C4-2B (cell line): ENCODE measurements around the gene WNT6.

ENCODE experiments used
- CTCF ChIP-seq: fragments of 450-650 bp; conservative IDR thresholded peaks from 2 replicates; pipeline ENCODE4 v1.5.1; 2017; ENCODE audit warnings: mild to moderate bottlenecking
- ZFX ChIP-seq: fragments of 450-650 bp; IDR thresholded peaks from 2 replicates; pipeline ENCODE4 v1.6.1; 2017

- TF ChIP-seq CTCF (no peak), ZFX (no peak)
Observed at GRCh38 chr2:218819093-218819492, 40.5 kb upstream of the WNT6 start.
